HEK293 (cell line): Measurements from ENCODE around the gene USHBP1.

Source experiments
- FEZF1 ChIP-seq: fragments of 450-650 bp; formaldehyde crosslinking; IDR thresholded peaks from 2 replicates; pipeline ENCODE4 v1.5.1; 2016; ENCODE audit warnings: missing biosample characterization, missing genetic modification characterization
- GLIS1 ChIP-seq: fragments of 450-650 bp; formaldehyde crosslinking; IDR thresholded peaks from 2 replicates; pipeline ENCODE4 v1.5.1; 2016; ENCODE audit warnings: missing biosample characterization, missing genetic modification characterization
- SALL2 ChIP-seq: fragments of 450-650 bp; formaldehyde crosslinking; IDR thresholded peaks from 2 replicates; pipeline ENCODE4 v1.5.0; 2017; ENCODE audit warnings: missing biosample characterization, mild to moderate bottlenecking, missing genetic modification characterization, borderline replicate concordance
- ZBTB48 ChIP-seq: fragments of 450-650 bp; formaldehyde crosslinking; IDR thresholded peaks from 2 replicates; pipeline ENCODE4 v1.5.1; 2016; ENCODE audit warnings: missing biosample characterization, missing genetic modification characterization
- ZBTB8A ChIP-seq: fragments of 450-650 bp; formaldehyde crosslinking; IDR thresholded peaks from 2 replicates; pipeline ENCODE4 v1.5.1; 2016; ENCODE audit warnings: missing biosample characterization, missing genetic modification characterization
- ZEB2 ChIP-seq: fragments of 450-650 bp; formaldehyde crosslinking; IDR thresholded peaks from 2 replicates; pipeline ENCODE4 v1.5.1; 2016; ENCODE audit warnings: missing biosample characterization, missing genetic modification characterization
- ZNF138 ChIP-seq: fragments of 450-650 bp; formaldehyde crosslinking; IDR thresholded peaks from 2 replicates; pipeline ENCODE4 v1.5.1; 2016; ENCODE audit warnings: missing biosample characterization, missing genetic modification characterization, borderline replicate concordance
- ZNF174 ChIP-seq: fragments of 450-650 bp; formaldehyde crosslinking; IDR thresholded peaks from 2 replicates; pipeline ENCODE4 v1.5.0; 2017; ENCODE audit warnings: missing biosample characterization, mild to moderate bottlenecking, missing genetic modification characterization
- ZNF211 ChIP-seq: fragments of 450-650 bp; formaldehyde crosslinking; IDR thresholded peaks from 2 replicates; pipeline ENCODE4 v1.5.1; 2016; ENCODE audit warnings: low read depth, missing biosample characterization, missing genetic modification characterization
- ZNF24 ChIP-seq: fragments of 450-650 bp; formaldehyde crosslinking; IDR thresholded peaks from 2 replicates; pipeline ENCODE4 v1.5.1; 2016; ENCODE audit warnings: missing biosample characterization, missing genetic modification characterization
- ZNF292 ChIP-seq: fragments of 450-650 bp; formaldehyde crosslinking; IDR thresholded peaks from 2 replicates; pipeline ENCODE4 v1.5.1; 2016; ENCODE audit warnings: low read depth, missing biosample characterization, missing genetic modification characterization, borderline replicate concordance
- ZNF394 ChIP-seq: fragments of 450-650 bp; formaldehyde crosslinking; IDR thresholded peaks from 2 replicates; pipeline ENCODE4 v1.5.1; 2016; ENCODE audit warnings: missing biosample characterization, missing genetic modification characterization, mild to moderate bottlenecking, moderate library complexity, borderline replicate concordance
- ZNF501 ChIP-seq: fragments of 450-650 bp; formaldehyde crosslinking; IDR thresholded peaks from 2 replicates; pipeline ENCODE4 v1.5.1; 2016; ENCODE audit warnings: missing biosample characterization, missing genetic modification characterization
- ZNF521 ChIP-seq: fragments of 450-650 bp; formaldehyde crosslinking; IDR thresholded peaks from 2 replicates; pipeline ENCODE4 v1.5.1; 2017; ENCODE audit warnings: missing biosample characterization, mild to moderate bottlenecking, missing genetic modification characterization
- ZNF530 ChIP-seq: fragments of 450-650 bp; formaldehyde crosslinking; IDR thresholded peaks from 2 replicates; pipeline ENCODE4 v1.5.1; 2016; ENCODE audit warnings: low read depth, missing biosample characterization, missing genetic modification characterization
- ZNF548 ChIP-seq: fragments of 450-650 bp; formaldehyde crosslinking; IDR thresholded peaks from 2 replicates; pipeline ENCODE4 v1.5.1; 2016; ENCODE audit warnings: missing biosample characterization, missing genetic modification characterization
- ZNF549 ChIP-seq: fragments of 450-650 bp; IDR thresholded peaks from 2 replicates; pipeline ENCODE4 v1.5.1; 2018; ENCODE audit warnings: missing biosample characterization, missing genetic modification characterization, mild to moderate bottlenecking, inconsistent platforms, moderate library complexity
- ZNF571 ChIP-seq: fragments of 450-650 bp; formaldehyde crosslinking; IDR thresholded peaks from 2 replicates; pipeline ENCODE4 v1.5.0; 2017; ENCODE audit warnings: missing biosample characterization, missing genetic modification characterization
- ZNF623 ChIP-seq: fragments of 450-650 bp; formaldehyde crosslinking; IDR thresholded peaks from 2 replicates; pipeline ENCODE4 v1.5.1; 2016; ENCODE audit warnings: missing biosample characterization, missing genetic modification characterization
- ZNF629 ChIP-seq: fragments of 450-650 bp; formaldehyde crosslinking; IDR thresholded peaks from 2 replicates; pipeline ENCODE4 v1.5.1; 2017; ENCODE audit warnings: missing biosample characterization, missing genetic modification characterization
- ZNF658 ChIP-seq: fragments of 450-650 bp; formaldehyde crosslinking; IDR thresholded peaks from 2 replicates; pipeline ENCODE4; 2016; ENCODE audit warnings: missing biosample characterization, missing genetic modification characterization
- ZNF707 ChIP-seq: fragments of 450-650 bp; formaldehyde crosslinking; IDR thresholded peaks from 2 replicates; pipeline ENCODE4 v1.5.1; 2016; ENCODE audit warnings: missing biosample characterization, missing genetic modification characterization
- ZNF768 ChIP-seq: fragments of 450-650 bp; formaldehyde crosslinking; IDR thresholded peaks from 2 replicates; pipeline ENCODE4 v1.5.1; 2018; ENCODE audit warnings: missing biosample characterization, mild to moderate bottlenecking, missing genetic modification characterization
- TF ChIP-seq, protein P1 (sequence below): fragments of 450-650 bp; formaldehyde crosslinking; IDR thresholded peaks from 2 replicates; pipeline ENCODE4 v1.5.1; 2016; ENCODE audit warnings: missing biosample characterization, missing genetic modification characterization
- TF ChIP-seq, protein P2 (sequence below): fragments of 450-650 bp; formaldehyde crosslinking; IDR thresholded peaks from 2 replicates; pipeline ENCODE4 v1.5.1; 2016; ENCODE audit warnings: missing biosample characterization, missing genetic modification characterization, low read depth
- TF ChIP-seq, protein P3 (sequence below): fragments of 450-650 bp; formaldehyde crosslinking; IDR thresholded peaks from 2 replicates; pipeline ENCODE4 v1.5.1; 2016; ENCODE audit warnings: missing biosample characterization, missing genetic modification characterization
- TF ChIP-seq, protein P4 (sequence below): fragments of 450-650 bp; IDR thresholded peaks from 2 replicates; pipeline ENCODE4 v1.5.1; 2018; ENCODE audit warnings: missing biosample characterization, missing genetic modification characterization
- TF ChIP-seq, protein P5 (sequence below): fragments of 450-650 bp; formaldehyde crosslinking; IDR thresholded peaks from 2 replicates; pipeline ENCODE4 v1.5.1; 2016; ENCODE audit warnings: missing biosample characterization, missing genetic modification characterization
- TF ChIP-seq, protein P6 (sequence below): fragments of 450-650 bp; formaldehyde crosslinking; IDR thresholded peaks from 2 replicates; pipeline ENCODE4 v1.5.1; 2016; ENCODE audit warnings: missing biosample characterization, missing genetic modification characterization

USHBP1 gene

DNA sequence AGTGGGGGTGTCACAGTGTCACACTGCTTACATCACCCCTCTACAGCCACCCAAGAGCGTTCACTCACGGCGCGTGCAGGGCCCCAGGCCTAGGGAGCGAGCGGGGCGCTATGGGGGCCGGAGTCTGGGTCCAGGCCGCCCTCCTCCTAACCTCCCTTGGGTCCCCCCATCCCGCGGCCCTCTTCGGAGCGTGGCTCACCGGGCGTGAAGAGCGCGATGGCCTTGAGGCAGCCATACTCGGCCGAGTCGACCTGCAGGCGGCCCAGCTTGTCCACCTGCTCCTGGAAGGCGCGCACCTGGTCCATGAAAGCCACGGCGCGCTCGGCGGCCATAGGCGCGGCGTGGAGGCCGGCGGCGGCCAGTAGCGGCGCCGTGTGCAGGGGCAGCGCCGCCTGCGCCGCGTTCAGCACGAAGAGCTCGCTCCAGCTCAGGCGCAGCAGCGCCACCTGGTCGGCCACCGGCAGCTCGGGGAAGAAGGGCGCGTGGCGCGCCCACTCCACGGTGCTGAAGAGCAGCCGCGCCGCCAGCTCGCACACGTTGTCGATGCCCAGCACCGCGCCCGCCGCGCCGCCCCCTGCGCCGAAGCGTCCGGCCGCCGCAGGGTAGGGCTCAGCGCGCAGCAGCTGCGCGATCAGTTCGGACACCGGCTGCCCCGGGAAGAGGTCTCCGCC is 29.1 kb downstream of the USHBP1 start (continued):
- TF ChIP-seq ZNF501 (tag by site-specific recombination) = no peak
- TF ChIP-seq, protein P1, sequence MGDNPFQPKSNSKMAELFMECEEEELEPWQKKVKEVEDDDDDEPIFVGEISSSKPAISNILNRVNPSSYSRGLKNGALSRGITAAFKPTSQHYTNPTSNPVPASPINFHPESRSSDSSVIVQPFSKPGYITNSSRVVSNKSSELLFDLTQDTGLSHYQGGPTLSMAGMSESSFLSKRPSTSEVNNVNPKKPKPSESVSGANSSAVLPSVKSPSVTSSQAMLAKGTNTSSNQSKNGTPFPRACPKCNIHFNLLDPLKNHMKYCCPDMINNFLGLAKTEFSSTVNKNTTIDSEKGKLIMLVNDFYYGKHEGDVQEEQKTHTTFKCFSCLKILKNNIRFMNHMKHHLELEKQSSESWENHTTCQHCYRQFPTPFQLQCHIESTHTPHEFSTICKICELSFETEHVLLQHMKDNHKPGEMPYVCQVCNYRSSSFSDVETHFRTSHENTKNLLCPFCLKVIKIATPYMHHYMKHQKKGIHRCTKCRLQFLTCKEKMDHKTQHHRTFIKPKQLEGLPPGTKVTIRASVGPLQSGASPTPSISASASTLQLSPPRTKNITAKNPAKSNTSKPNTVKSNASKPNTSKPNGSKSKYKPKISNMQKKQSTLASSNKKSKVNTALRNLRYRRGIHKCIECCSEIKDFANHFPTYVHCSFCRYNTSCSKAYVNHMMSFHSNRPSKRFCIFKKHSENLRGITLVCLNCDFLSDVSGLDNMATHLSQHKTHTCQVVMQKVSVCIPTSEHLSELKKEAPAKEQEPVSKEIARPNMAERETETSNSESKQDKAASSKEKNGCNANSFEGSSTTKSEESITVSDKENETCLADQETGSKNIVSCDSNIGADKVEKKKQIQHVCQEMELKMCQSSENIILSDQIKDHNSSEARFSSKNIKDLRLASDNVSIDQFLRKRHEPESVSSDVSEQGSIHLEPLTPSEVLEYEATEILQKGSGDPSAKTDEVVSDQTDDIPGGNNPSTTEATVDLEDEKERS (tag by site-specific recombination) = no peak
- TF ChIP-seq ZBTB8A (tag by site-specific recombination) = peak; percentile 66
- no peak for TF ChIP-seq SALL2 (tag by site-specific recombination)
- no peak for TF ChIP-seq ZNF24 (tag by site-specific recombination)
- TF ChIP-seq ZNF138 (tag by site-specific recombination) = no peak
- TF ChIP-seq, protein P2, sequence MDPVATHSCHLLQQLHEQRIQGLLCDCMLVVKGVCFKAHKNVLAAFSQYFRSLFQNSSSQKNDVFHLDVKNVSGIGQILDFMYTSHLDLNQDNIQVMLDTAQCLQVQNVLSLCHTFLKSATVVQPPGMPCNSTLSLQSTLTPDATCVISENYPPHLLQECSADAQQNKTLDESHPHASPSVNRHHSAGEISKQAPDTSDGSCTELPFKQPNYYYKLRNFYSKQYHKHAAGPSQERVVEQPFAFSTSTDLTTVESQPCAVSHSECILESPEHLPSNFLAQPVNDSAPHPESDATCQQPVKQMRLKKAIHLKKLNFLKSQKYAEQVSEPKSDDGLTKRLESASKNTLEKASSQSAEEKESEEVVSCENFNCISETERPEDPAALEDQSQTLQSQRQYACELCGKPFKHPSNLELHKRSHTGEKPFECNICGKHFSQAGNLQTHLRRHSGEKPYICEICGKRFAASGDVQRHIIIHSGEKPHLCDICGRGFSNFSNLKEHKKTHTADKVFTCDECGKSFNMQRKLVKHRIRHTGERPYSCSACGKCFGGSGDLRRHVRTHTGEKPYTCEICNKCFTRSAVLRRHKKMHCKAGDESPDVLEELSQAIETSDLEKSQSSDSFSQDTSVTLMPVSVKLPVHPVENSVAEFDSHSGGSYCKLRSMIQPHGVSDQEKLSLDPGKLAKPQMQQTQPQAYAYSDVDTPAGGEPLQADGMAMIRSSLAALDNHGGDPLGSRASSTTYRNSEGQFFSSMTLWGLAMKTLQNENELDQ (tag by site-specific recombination) = no peak
- TF ChIP-seq GLIS1 (tag by site-specific recombination) = peak; percentile 48; the same call in 1 of the 2 replicates
- no peak for TF ChIP-seq ZNF174 (tag by site-specific recombination)
- TF ChIP-seq ZNF548 (tag by site-specific recombination) = no peak
- no peak for TF ChIP-seq ZNF658 (tag by site-specific recombination)
- TF ChIP-seq, protein P3, sequence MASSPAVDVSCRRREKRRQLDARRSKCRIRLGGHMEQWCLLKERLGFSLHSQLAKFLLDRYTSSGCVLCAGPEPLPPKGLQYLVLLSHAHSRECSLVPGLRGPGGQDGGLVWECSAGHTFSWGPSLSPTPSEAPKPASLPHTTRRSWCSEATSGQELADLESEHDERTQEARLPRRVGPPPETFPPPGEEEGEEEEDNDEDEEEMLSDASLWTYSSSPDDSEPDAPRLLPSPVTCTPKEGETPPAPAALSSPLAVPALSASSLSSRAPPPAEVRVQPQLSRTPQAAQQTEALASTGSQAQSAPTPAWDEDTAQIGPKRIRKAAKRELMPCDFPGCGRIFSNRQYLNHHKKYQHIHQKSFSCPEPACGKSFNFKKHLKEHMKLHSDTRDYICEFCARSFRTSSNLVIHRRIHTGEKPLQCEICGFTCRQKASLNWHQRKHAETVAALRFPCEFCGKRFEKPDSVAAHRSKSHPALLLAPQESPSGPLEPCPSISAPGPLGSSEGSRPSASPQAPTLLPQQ (tag by site-specific recombination) = peak; percentile 31; the same call in 1 of the 2 replicates
- TF ChIP-seq ZEB2 (tag by site-specific recombination) = peak; percentile 63
- TF ChIP-seq, protein P4, sequence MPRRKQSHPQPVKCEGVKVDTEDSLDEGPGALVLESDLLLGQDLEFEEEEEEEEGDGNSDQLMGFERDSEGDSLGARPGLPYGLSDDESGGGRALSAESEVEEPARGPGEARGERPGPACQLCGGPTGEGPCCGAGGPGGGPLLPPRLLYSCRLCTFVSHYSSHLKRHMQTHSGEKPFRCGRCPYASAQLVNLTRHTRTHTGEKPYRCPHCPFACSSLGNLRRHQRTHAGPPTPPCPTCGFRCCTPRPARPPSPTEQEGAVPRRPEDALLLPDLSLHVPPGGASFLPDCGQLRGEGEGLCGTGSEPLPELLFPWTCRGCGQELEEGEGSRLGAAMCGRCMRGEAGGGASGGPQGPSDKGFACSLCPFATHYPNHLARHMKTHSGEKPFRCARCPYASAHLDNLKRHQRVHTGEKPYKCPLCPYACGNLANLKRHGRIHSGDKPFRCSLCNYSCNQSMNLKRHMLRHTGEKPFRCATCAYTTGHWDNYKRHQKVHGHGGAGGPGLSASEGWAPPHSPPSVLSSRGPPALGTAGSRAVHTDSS = peak; percentile 13; the same call in 1 of the 2 replicates
- TF ChIP-seq ZNF394 = no peak
- TF ChIP-seq, protein P5, sequence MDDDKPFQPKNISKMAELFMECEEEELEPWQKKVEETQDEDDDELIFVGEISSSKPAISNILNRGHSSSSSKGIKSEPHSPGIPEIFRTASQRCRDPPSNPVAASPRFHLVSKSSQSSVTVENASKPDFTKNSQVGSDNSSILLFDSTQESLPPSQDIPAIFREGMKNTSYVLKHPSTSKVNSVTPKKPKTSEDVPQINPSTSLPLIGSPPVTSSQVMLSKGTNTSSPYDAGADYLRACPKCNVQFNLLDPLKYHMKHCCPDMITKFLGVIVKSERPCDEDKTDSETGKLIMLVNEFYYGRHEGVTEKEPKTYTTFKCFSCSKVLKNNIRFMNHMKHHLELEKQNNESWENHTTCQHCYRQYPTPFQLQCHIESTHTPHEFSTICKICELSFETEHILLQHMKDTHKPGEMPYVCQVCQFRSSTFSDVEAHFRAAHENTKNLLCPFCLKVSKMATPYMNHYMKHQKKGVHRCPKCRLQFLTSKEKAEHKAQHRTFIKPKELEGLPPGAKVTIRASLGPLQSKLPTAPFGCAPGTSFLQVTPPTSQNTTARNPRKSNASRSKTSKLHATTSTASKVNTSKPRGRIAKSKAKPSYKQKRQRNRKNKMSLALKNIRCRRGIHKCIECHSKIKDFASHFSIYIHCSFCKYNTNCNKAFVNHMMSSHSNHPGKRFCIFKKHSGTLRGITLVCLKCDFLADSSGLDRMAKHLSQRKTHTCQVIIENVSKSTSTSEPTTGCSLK (tag by site-specific recombination) = no peak
- TF ChIP-seq ZBTB48 (tag by site-specific recombination) = peak; percentile 85; the same call in 1 of the 2 replicates
- TF ChIP-seq ZNF707 (tag by site-specific recombination) = no peak
- TF ChIP-seq ZNF768 = no peak
- TF ChIP-seq FEZF1 (tag by site-specific recombination) = no peak
- TF ChIP-seq ZNF571 (tag by site-specific recombination) = no peak
- TF ChIP-seq ZNF549 (tag by site-specific recombination) = no peak
- TF ChIP-seq ZNF292 = no peak
- no peak for TF ChIP-seq ZNF629
- TF ChIP-seq ZNF530 (tag by site-specific recombination) = no peak
- no peak for TF ChIP-seq ZNF521 (tag by site-specific recombination)
- TF ChIP-seq ZNF623 = no peak
- TF ChIP-seq, protein P6, sequence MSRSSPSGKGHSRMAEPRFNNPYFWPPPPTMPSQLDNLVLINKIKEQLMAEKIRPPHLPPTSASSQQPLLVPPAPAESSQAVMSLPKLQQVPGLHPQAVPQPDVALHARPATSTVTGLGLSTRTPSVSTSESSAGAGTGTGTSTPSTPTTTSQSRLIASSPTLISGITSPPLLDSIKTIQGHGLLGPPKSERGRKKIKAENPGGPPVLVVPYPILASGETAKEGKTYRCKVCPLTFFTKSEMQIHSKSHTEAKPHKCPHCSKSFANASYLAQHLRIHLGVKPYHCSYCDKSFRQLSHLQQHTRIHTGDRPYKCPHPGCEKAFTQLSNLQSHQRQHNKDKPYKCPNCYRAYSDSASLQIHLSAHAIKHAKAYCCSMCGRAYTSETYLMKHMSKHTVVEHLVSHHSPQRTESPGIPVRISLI (tag by site-specific recombination) = no peak
- no peak for TF ChIP-seq ZNF211 (tag by site-specific recombination)
